ENCODE measurements around the gene METAP2.
"Not testable (repeated sequence)": the region's sequence is repeated elsewhere in the genome, so short reads cannot be mapped to it uniquely, and the experiment has no call there.

Gene METAP2

GRCh38 chr12:95462551-95462950 lies 11.4 kb upstream of the METAP2 start:
- no peaks in the 10 kb centered on the region for H3K36me3 ChIP-seq (ENCODE audit: control insufficient read depth in 2 of 2, insufficient read depth in 1 of 2, low read length in 2 of 2)
- H3K27ac ChIP-seq (ENCODE audit: extremely low read depth, low read depth, low read length), result no peak overlapping the region
- CTCF ChIA-PET, result no interaction called here
- H3K4me3 ChIP-seq (ENCODE audit: low read depth, low read length), result no peak overlapping the region
- no peaks in the 10 kb centered on the region for H3K9me3 ChIP-seq (ENCODE audit: control insufficient read depth, insufficient read depth, low read depth, low read length)
- POLR2A ChIA-PET, result no interaction called here
- no peak for TF ChIP-seq ATF2 (tag by site-specific recombination; IDR thresholded peaks at IDR 0.05; ENCODE audit: low read depth)
- no peaks in the 10 kb centered on the region for H3K4me1 ChIP-seq (ENCODE audit: control insufficient read depth, insufficient read depth, low read length)

- Histone ChIP-seq H3K9me3 (ENCODE audit: control insufficient read depth, insufficient read depth, low read depth, low read length) (no peaks in the 10 kb centered on the region), H3K36me3 (ENCODE audit: control insufficient read depth in 2 of 2, insufficient read depth in 1 of 2, low read length in 2 of 2) (no peaks in the 10 kb centered on the region), H3K27ac (ENCODE audit: extremely low read depth, low read depth, low read length) (no peak overlapping the region), H3K4me3 (ENCODE audit: low read depth, low read length) (no peak overlapping the region), H3K4me1 (ENCODE audit: control insufficient read depth, insufficient read depth, low read length) (no peaks in the 10 kb centered on the region)
- ChIA-PET CTCF (no interaction called here), POLR2A (no interaction called here)
- TF ChIP-seq PRDM4 (tag by site-specific recombination; IDR thresholded peaks at IDR 0.05) (no peak), ZNF140 (tag by site-specific recombination; IDR thresholded peaks at IDR 0.05) (no peak), HIC1 (tag by site-specific recombination; IDR thresholded peaks at IDR 0.05) (no peak), ZNF223 (tag by site-specific recombination; IDR thresholded peaks at IDR 0.05) (no peak), REPIN1 (tag by site-specific recombination; IDR thresholded peaks at IDR 0.05; ENCODE audit: low read depth) (no peak), ZIC2 (tag by site-specific recombination; IDR thresholded peaks at IDR 0.05) (no peak), ZNF645 (tag by site-specific recombination; IDR thresholded peaks at IDR 0.05) (no peak), ZSCAN30 (tag by site-specific recombination; IDR thresholded peaks at IDR 0.05) (no peak), ZNF843 (tag by site-specific recombination; IDR thresholded peaks at IDR 0.05) (no peak), ZNF266 (tag by site-specific recombination; IDR thresholded peaks at IDR 0.05; ENCODE audit: low read depth) (no peak), GLIS2 (tag by site-specific recombination; IDR thresholded peaks at IDR 0.05) (no peak), MEIS1 (CRISPR knock-in tag; IDR thresholded peaks at IDR 0.05; ENCODE audit: borderline replicate concordance) (no peak), ZSCAN23 (tag by site-specific recombination; IDR thresholded peaks at IDR 0.05) (no peak), ZNF146 (tag by site-specific recombination; IDR thresholded peaks at IDR 0.05) (no peak), ZFP3 (tag by site-specific recombination; IDR thresholded peaks at IDR 0.05; ENCODE audit: low read depth) (no peak), ZNF26 (tag by site-specific recombination; IDR thresholded peaks at IDR 0.05) (no peak), GLI4 (tag by site-specific recombination; IDR thresholded peaks at IDR 0.05) (no peak)
Measured at GRCh38 chr12:95463050-95463449, 10.9 kb upstream of the METAP2 start.

- POLR2A ChIA-PET, result interaction anchor here (1.5 kb wide), 1 partner anchor 10 kb away, joined by 7 read pairs; the partner anchor contains the start of gene METAP2
- H3K4me1 ChIP-seq (ENCODE audit: control insufficient read depth, insufficient read depth, low read length); H3K9me3 ChIP-seq (ENCODE audit: control insufficient read depth, insufficient read depth, low read depth, low read length); H3K36me3 ChIP-seq (ENCODE audit: control insufficient read depth in 2 of 2, insufficient read depth in 1 of 2, low read length in 2 of 2); CTCF ChIA-PET; H3K27ac ChIP-seq (ENCODE audit: extremely low read depth, low read depth, low read length); H3K4me3 ChIP-seq (ENCODE audit: low read depth, low read length): not testable (repeated sequence)
Measured at GRCh38 chr12:95463776-95464175, 10.2 kb upstream of the METAP2 start.

All from HEK293 (cell line).